IMR-90 (cell line): ENCODE data around the gene MAPRE3. TPM values are rescaled to one million over a fixed set of nuclear protein-coding genes. Genes with fewer than 3 reads are reported as not detected.
A peak's percentile ranks its signal among the peaks of the same experiment; 100 is the strongest.

Source experiments
- ATAC-seq: fragments of 200-7000 bp; cut with Tn5 transposase; 2 replicates; pipeline ENCODE4 v1.9.1; 2020; ENCODE audit warnings: low read depth, mild to moderate bottlenecking, moderate library complexity
- BruUV-seq: library from RNA; stranded (reverse); fragments of 400-500 nt; replicated peaks from 2 replicates; lab custom pipeline; 2021; lab: Mats Ljungman, UMichigan
- CTCF ChIA-PET: fragments of 300-600 bp; formaldehyde crosslinking; extraction: SDS; loops from one replicate; lab custom pipeline; 2021; ENCODE audit warnings: antibody characterized with exemption; lab: Yijun Ruan, JAX
- POLR2A ChIA-PET: fragments of 300-600 bp; sonication (Branson Sonifier 250); formaldehyde crosslinking; loops from one replicate; lab custom pipeline; 2022; ENCODE audit warnings: antibody characterized with exemption; ENCODE audit not compliant: unreplicated experiment; lab: Charles Lee
- DNase-seq: peaks from one replicate; pipeline ENCODE4 v3.0.0; 2013
- H2AFZ ChIP-seq: replicated peaks from 2 replicates; pipeline ENCODE3; 2013; ENCODE audit warnings: low read length, mild to moderate bottlenecking; ENCODE audit not compliant: poor library complexity
- H2AK5ac ChIP-seq: 2 replicates; pipeline ENCODE4 v1.6.1; 2013; ENCODE audit warnings: low read depth, low read length, inconsistent platforms
- H2AK9ac ChIP-seq: replicated peaks from 2 replicates; pipeline ENCODE3; 2013; ENCODE audit warnings: mild to moderate bottlenecking, low read depth, low read length, moderate library complexity; ENCODE audit not compliant: poor library complexity
- H2BK120ac ChIP-seq: 2 replicates; pipeline ENCODE4 v1.6.1; 2013; ENCODE audit warnings: low read depth, low read length, inconsistent platforms
- H2BK15ac ChIP-seq: 3 replicates; pipeline ENCODE4 v1.6.1; 2013; ENCODE audit warnings: low read depth, low read length, inconsistent platforms
- H2BK20ac ChIP-seq: 2 replicates; pipeline ENCODE4 v1.6.1; 2013; ENCODE audit warnings: low read depth, mild to moderate bottlenecking, inconsistent platforms, low read length, moderate library complexity
- H2BK5ac ChIP-seq: 2 replicates; pipeline ENCODE4 v1.6.1; 2013; ENCODE audit warnings: mild to moderate bottlenecking, low read depth, low read length, inconsistent platforms; ENCODE audit not compliant: poor library complexity, severe bottlenecking
- H3K14ac ChIP-seq: replicated peaks from 2 replicates; pipeline ENCODE4 v1.6.1; 2013; ENCODE audit warnings: low read depth, low read length, inconsistent platforms
- H3K18ac ChIP-seq: 2 replicates; pipeline ENCODE4 v1.6.1; 2013; ENCODE audit warnings: low read depth, low read length, control low read depth
- H3K23ac ChIP-seq: 2 replicates; pipeline ENCODE4 v1.6.1; 2013; ENCODE audit warnings: low read depth, low read length, inconsistent platforms
- H3K27ac ChIP-seq: 2 replicates; pipeline ENCODE4 v1.5.1; 2013; ENCODE audit warnings: mild to moderate bottlenecking, control low read depth, low read length; ENCODE audit not compliant: insufficient read depth
- H3K27me3 ChIP-seq: 2 replicates; pipeline ENCODE4 v1.6.1; 2013; ENCODE audit warnings: low read length; ENCODE audit not compliant: control insufficient read depth, insufficient read depth
- H3K36me3 ChIP-seq: 2 replicates; pipeline ENCODE4 v1.6.1; 2013; ENCODE audit warnings: low read length, mixed read lengths; ENCODE audit not compliant: control insufficient read depth, insufficient read depth
- H3K4ac ChIP-seq: 2 replicates; pipeline ENCODE4 v1.6.1; 2013; ENCODE audit warnings: low read depth, low read length, inconsistent platforms
- H3K4me1 ChIP-seq: 2 replicates; pipeline ENCODE4 v1.6.1; 2013; ENCODE audit warnings: low read length, mixed read lengths; ENCODE audit not compliant: control insufficient read depth, insufficient read depth
- H3K4me2 ChIP-seq: 2 replicates; pipeline ENCODE4 v1.6.1; 2013; ENCODE audit warnings: low read depth, mild to moderate bottlenecking, control low read depth, low read length, moderate library complexity
- H3K4me3 ChIP-seq: 2 replicates; pipeline ENCODE4 v1.5.1; 2013; ENCODE audit warnings: low read depth, mild to moderate bottlenecking, control low read depth, low read length, moderate library complexity; ENCODE audit not compliant: insufficient read depth
- H3K56ac ChIP-seq: 2 replicates; pipeline ENCODE4 v1.6.1; 2013; ENCODE audit warnings: low read length, inconsistent platforms; ENCODE audit not compliant: insufficient read depth; ENCODE audit errors: extremely low read depth
- H3K79me1 ChIP-seq, 2 experiments: 2 replicates each; pipeline ENCODE4 v1.6.1; 2013; ENCODE audit warnings: low read length in 2 of 2, inconsistent platforms in 1 of 2, low read depth in 1 of 2
- H3K9ac ChIP-seq: 2 replicates; pipeline ENCODE4 v1.6.1; 2013; ENCODE audit warnings: low read depth, low read length, control low read depth
- H3K9me1 ChIP-seq: 2 replicates; pipeline ENCODE4 v1.6.1; 2013; ENCODE audit warnings: low read length, inconsistent platforms; ENCODE audit not compliant: insufficient read depth
- H3K9me3 ChIP-seq: 2 replicates; pipeline ENCODE4 v1.6.1; 2013; ENCODE audit warnings: low read length; ENCODE audit not compliant: control insufficient read depth, insufficient read depth
- H4K20me1 ChIP-seq: 2 replicates; pipeline ENCODE4 v1.6.1; 2013; ENCODE audit warnings: low read length, inconsistent platforms; ENCODE audit not compliant: insufficient read depth
- H4K5ac ChIP-seq: 2 replicates; pipeline ENCODE4 v1.6.1; 2013; ENCODE audit warnings: mild to moderate bottlenecking, low read depth, low read length, control low read depth
- H4K8ac ChIP-seq, 2 experiments: 2 replicates each; pipeline ENCODE4 v1.6.1; 2013; ENCODE audit warnings: low read depth in 2 of 2, low read length in 2 of 2, control low read depth in 1 of 2, inconsistent platforms in 1 of 2
- H4K91ac ChIP-seq: 2 replicates; pipeline ENCODE4 v1.6.1; 2013; ENCODE audit warnings: low read depth, low read length, inconsistent platforms; ENCODE audit not compliant: insufficient read depth
- BHLHE40 ChIP-seq: fragments of 150-350 bp; IDR thresholded peaks from 2 replicates; pipeline ENCODE4 v1.6.1; 2016; ENCODE audit warnings: mild to moderate bottlenecking, low read depth, low read length
- CEBPB ChIP-seq: IDR thresholded peaks from 2 replicates; pipeline ENCODE4 v1.6.1; 2012; ENCODE audit warnings: low read depth, low read length, improper control_type of control experiment
- CHD1 ChIP-seq: IDR thresholded peaks from 2 replicates; pipeline ENCODE4 v1.6.1; 2012; ENCODE audit warnings: low read depth, low read length, improper control_type of control experiment
- FOS ChIP-seq: fragments of 150-350 bp; IDR thresholded peaks from 2 replicates; pipeline ENCODE4 v1.6.1; 2016; ENCODE audit warnings: low read depth, low read length
- MAFK ChIP-seq: IDR thresholded peaks from 2 replicates; pipeline ENCODE4 v1.6.1; 2012; ENCODE audit warnings: low read depth, low read length, improper control_type of control experiment
- MAZ ChIP-seq: IDR thresholded peaks from 2 replicates; pipeline ENCODE4 v1.6.1; 2012; ENCODE audit warnings: low read depth, mild to moderate bottlenecking, low read length, improper control_type of control experiment, moderate library complexity, borderline replicate concordance
- MXI1 ChIP-seq: IDR thresholded peaks from 2 replicates; pipeline ENCODE4 v1.6.1; 2012; ENCODE audit warnings: low read depth, mild to moderate bottlenecking, low read length, moderate library complexity, borderline replicate concordance
- NFE2L2 ChIP-seq: fragments of 150-350 bp; IDR thresholded peaks from 2 replicates; pipeline ENCODE4 v1.6.1; 2016; ENCODE audit warnings: low read depth, mild to moderate bottlenecking, low read length
- POLR2A ChIP-seq: IDR thresholded peaks from 2 replicates; pipeline ENCODE4 v1.6.1; 2012; ENCODE audit warnings: mild to moderate bottlenecking, low read depth, low read length
- RAD21 ChIP-seq: IDR thresholded peaks from 2 replicates; pipeline ENCODE4 v1.6.1; 2012; ENCODE audit warnings: low read length, improper control_type of control experiment
- RCOR1 ChIP-seq: IDR thresholded peaks from 2 replicates; pipeline ENCODE4 v1.6.1; 2012; ENCODE audit warnings: mild to moderate bottlenecking, low read length, improper control_type of control experiment; ENCODE audit not compliant: insufficient replicate concordance
- RFX5 ChIP-seq: IDR thresholded peaks from 2 replicates; pipeline ENCODE4 v1.8.0; 2012; ENCODE audit warnings: low read depth, mild to moderate bottlenecking, low read length, moderate library complexity
- SMC3 ChIP-seq: fragments of 150-350 bp; IDR thresholded peaks from 2 replicates; pipeline ENCODE4 v1.6.1; 2016; ENCODE audit warnings: low read depth, mild to moderate bottlenecking, antibody characterized with exemption, low read length, moderate library complexity
- WGBS, 2 experiments: methylation state at CpG; one replicate each; pipeline versions ENCODE4 v1.1.5 to v1.1.7; 2013; ENCODE audit warnings: missing lambda C conversion rate in 2 of 2; ENCODE audit not compliant: insufficient read length in 1 of 2; ENCODE audit errors: extremely low coverage in 2 of 2; 5-methylcytosine and 5-hydroxymethylcytosine counted together
- dilution Hi-C: fragments of 300-500 bp; cut with HindIII; formaldehyde crosslinking; loops from one replicate; pipeline ENCODE4 v1.14.3; 2018; ENCODE audit warnings: low sequenced_read_pairs; ENCODE audit not compliant: unreplicated experiment
- in situ Hi-C: fragments of 300-500 bp; cut with MboI; formaldehyde crosslinking; loops from 3 replicates; pipeline ENCODE4 v1.14.3; 2019; ENCODE audit warnings: low sequenced_read_pairs, inconsistent platforms, mixed read lengths
- intact Hi-C: fragments of 100-400 bp; cut with micrococcal nuclease; formaldehyde crosslinking; loops from 2 replicates; pipeline ENCODE4 v1.10.0; 2022
- polyA plus RNA-seq, 3 experiments: library from polyadenylated mRNA; depleted of rRNA; stranded (reverse); fragments of >200 nt; gene quantifications; 2 replicates each; pipeline ENCODE4 v1.2.3, GENCODE V29; 2012; ENCODE audit warnings: low replicate concordance in 1 of 3
- total RNA-seq: library from RNA; depleted of rRNA; stranded (reverse); fragments of >200 nt; gene quantifications from 2 replicates; pipeline ENCODE4 v1.2.3, GENCODE V29; 2012
- TF ChIP-seq, protein P1 (sequence below): fragments of 150-350 bp; IDR thresholded peaks from 2 replicates; pipeline ENCODE4 v1.6.1; 2017; ENCODE audit warnings: mild to moderate bottlenecking, antibody characterized with exemption, low read length, low read depth
- TF ChIP-seq, protein P2 (sequence below): conservative IDR thresholded peaks from 2 replicates; pipeline ENCODE4 v1.5.1; 2012; ENCODE audit warnings: mild to moderate bottlenecking, low read depth, low read length, improper control_type of control experiment

MAPRE3 gene
- total and polyA plus RNA-seq, 2 of the 4 experiments (the other 2 are of a cell fraction) = 1.8 to 20.3 TPM

DNA sequence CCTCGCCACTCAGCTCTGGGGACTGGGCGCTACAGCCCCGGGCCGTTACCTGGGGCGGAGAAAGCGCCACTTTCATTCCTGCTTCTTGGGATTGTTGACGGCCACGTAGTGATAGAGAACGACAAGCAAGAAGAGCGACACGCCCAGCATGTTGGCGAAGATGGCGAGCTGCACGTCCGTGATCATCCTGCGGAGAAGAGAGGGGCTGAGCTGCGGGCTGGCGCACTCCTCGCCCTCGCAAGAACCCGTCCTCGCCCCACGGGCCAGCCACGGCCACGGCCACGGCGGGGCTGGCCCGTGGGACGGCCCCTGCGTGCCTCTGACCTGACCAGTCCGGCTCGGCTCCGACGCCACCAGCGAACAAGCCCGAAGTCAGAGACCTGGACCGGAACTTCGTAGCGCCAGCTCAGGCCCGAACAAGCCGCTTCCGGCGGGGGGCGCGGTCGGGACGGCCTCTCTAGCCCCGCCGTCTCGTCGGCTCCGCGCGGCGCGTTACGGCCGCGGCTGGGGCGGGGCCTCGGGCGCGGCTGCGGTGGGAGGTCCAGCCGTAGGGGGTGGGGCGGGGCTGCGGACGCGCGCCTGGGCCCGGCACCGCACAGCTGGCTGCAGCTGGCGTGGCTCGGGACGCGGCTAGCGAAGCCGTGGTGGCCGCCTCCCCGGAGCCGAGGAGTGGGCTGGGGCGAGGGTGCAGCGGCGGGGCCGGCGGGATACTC is 101.0 kb downstream of the MAPRE3 start, which contains the start of gene OST4:
TSS of gene OST4 (minus strand) at position 378 of the 713 bp plus-strand sequence.
- Histone ChIP-seq H2BK5ac (peak within 1 kb of the TSS; percentile 94), H3K9me1 (peaks cover 27% of the 10 kb centered on the region)
- BruUV-seq = no TSS peak
- TF ChIP-seq BHLHE40 (no peak), RCOR1 (no peak), MAZ (peak; percentile 49; the same call in 1 of the 2 replicates), MAFK (no peak), CHD1 (0 out of 2 replicates have a peak, but pooled peaks have one; percentile 29), MXI1 (0 out of 2 replicates have a peak, but pooled peaks have one; percentile 57), FOS (no peak), RAD21 (no peak), SMC3 (0 out of 2 replicates have a peak, but pooled peaks have one; percentile 20), RFX5 (no peak), NFE2L2 (no peak), CEBPB (no peak), POLR2A (peak; percentile 92)
- TF ChIP-seq, protein P1, sequence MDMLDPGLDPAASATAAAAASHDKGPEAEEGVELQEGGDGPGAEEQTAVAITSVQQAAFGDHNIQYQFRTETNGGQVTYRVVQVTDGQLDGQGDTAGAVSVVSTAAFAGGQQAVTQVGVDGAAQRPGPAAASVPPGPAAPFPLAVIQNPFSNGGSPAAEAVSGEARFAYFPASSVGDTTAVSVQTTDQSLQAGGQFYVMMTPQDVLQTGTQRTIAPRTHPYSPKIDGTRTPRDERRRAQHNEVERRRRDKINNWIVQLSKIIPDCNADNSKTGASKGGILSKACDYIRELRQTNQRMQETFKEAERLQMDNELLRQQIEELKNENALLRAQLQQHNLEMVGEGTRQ = no peak
- TF ChIP-seq, protein P2, sequence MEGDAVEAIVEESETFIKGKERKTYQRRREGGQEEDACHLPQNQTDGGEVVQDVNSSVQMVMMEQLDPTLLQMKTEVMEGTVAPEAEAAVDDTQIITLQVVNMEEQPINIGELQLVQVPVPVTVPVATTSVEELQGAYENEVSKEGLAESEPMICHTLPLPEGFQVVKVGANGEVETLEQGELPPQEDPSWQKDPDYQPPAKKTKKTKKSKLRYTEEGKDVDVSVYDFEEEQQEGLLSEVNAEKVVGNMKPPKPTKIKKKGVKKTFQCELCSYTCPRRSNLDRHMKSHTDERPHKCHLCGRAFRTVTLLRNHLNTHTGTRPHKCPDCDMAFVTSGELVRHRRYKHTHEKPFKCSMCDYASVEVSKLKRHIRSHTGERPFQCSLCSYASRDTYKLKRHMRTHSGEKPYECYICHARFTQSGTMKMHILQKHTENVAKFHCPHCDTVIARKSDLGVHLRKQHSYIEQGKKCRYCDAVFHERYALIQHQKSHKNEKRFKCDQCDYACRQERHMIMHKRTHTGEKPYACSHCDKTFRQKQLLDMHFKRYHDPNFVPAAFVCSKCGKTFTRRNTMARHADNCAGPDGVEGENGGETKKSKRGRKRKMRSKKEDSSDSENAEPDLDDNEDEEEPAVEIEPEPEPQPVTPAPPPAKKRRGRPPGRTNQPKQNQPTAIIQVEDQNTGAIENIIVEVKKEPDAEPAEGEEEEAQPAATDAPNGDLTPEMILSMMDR = no peak

More for the DNA sequence above, 101.0 kb downstream of the MAPRE3 start, which contains the start of gene OST4:
- Histone ChIP-seq H3K79me1 (peaks cover 33 to 47% of the 10 kb centered on the region in 2 experiments), H4K20me1 (peaks cover 20% of the 10 kb centered on the region), H4K8ac (peak within 1 kb of the TSS; percentile 96 to 99), H3K4ac (peak within 1 kb of the TSS; percentile 99), H3K9me3 (no peaks in the 10 kb centered on the region), H3K36me3 (peaks cover 26% of the 10 kb centered on the region), H3K56ac (peak within 1 kb of the TSS; percentile 94), H3K14ac (peak within 1 kb of the TSS; percentile 100), H3K27me3 (no peaks in the 10 kb centered on the region), H2BK120ac (peak within 1 kb of the TSS; percentile 97), H2BK15ac (peak within 1 kb of the TSS; percentile 21; the same call in 2 of the 3 replicates), H3K23ac (peak within 1 kb of the TSS; percentile 100), H3K4me1 (peaks cover 34% of the 10 kb centered on the region), H3K4me3 (peak within 1 kb of the TSS; percentile 86), H2AK9ac (peak within 1 kb of the TSS; percentile 99), H4K91ac (peak within 1 kb of the TSS; percentile 93), H3K18ac (peak within 1 kb of the TSS; percentile 99), H2AK5ac (peak within 1 kb of the TSS; percentile 99), H3K4me2 (peak within 1 kb of the TSS; percentile 99), H3K27ac (peak within 1 kb of the TSS; percentile 97), H3K9ac (peak within 1 kb of the TSS; percentile 99), H4K5ac (peak within 1 kb of the TSS; percentile 98), H2AFZ (peak within 1 kb of the TSS; percentile 83), H2BK20ac (peak within 1 kb of the TSS; percentile 81)
- intact Hi-C loops = loop anchor here (2.0 to 5.0 kb wide), 2 partner anchors 21 to 109 kb away; partner anchors contain the start of gene AGBL5
- WGBS, 2 experiments = 0% methylated on average over 46 of the region's 86 CpGs; no CpG with 5 or more reads in 1 of the 2 experiments
- ChIA-PET POLR2A (interaction anchor here (0.8 kb wide), 1 partner anchor 10 kb away, joined by 3 read pairs; no protein-coding TSS in a partner anchor), CTCF (no interaction called here)
- in situ Hi-C loops = no loop called here
- dilution Hi-C loops = no loop called here
- peak; percentile 92 for ATAC-seq
- peak; percentile 92 for DNase-seq
